EH (cell line): ENCODE results near the gene TSC22D2.

Source experiments
- DNase-seq: peaks from one replicate; pipeline ENCODE4 v3.0.0-alpha.2; 2015; ENCODE audit warnings: low read depth

TSC22D2 gene

GRCh38 chr3:150412561-150413231, 4.6 kb downstream of the TSC22D2 start:
- DNase-seq: peak; percentile 75

- peak; percentile 71 for DNase-seq
Measured at GRCh38 chr3:150414258-150414657, 6.2 kb downstream of the TSC22D2 start.

GRCh38 chr3:150414959-150415358, 6.9 kb downstream of the TSC22D2 start:
- peak; percentile 68 for DNase-seq

- no peak for DNase-seq
Measured at GRCh38 chr3:150419076-150419868, 11.2 kb downstream of the TSC22D2 start.

GRCh38 chr3:150419959-150420358, 11.9 kb downstream of the TSC22D2 start:
- no peak for DNase-seq

- DNase-seq: no peak
Measured at GRCh38 chr3:150421256-150421655, 13.2 kb downstream of the TSC22D2 start.

- DNase-seq: peak; percentile 61
Measured at GRCh38 chr3:150421799-150422548, 13.9 kb downstream of the TSC22D2 start.

GRCh38 chr3:150422907-150423306, 14.8 kb downstream of the TSC22D2 start:
- no peak for DNase-seq

GRCh38 chr3:150423761-150424160, 15.7 kb downstream of the TSC22D2 start:
- no peak for DNase-seq

GRCh38 chr3:150426292-150426691, 18.2 kb downstream of the TSC22D2 start:
- DNase-seq: no peak

GRCh38 chr3:150428562-150428961, 20.5 kb downstream of the TSC22D2 start:
- no peak for DNase-seq

- DNase-seq: no peak
Measured at GRCh38 chr3:150429767-150430671, 21.9 kb downstream of the TSC22D2 start.

GRCh38 chr3:150433347-150433746, 25.2 kb downstream of the TSC22D2 start:
- DNase-seq: no peak

- DNase-seq: no peak
Measured at GRCh38 chr3:150434234-150434633, 26.1 kb downstream of the TSC22D2 start.

- DNase-seq: no peak
Measured at GRCh38 chr3:150436161-150436560, 28.1 kb downstream of the TSC22D2 start.

- peak; percentile 80 for DNase-seq
Measured at GRCh38 chr3:150439657-150440056, 31.6 kb downstream of the TSC22D2 start.

- peak; percentile 76 for DNase-seq
Measured at GRCh38 chr3:150443331-150443741, 35.2 kb downstream of the TSC22D2 start.

- no peak for DNase-seq
Measured at GRCh38 chr3:150444371-150444770, 36.3 kb downstream of the TSC22D2 start.

GRCh38 chr3:150446470-150446977, 38.4 kb downstream of the TSC22D2 start:
- no peak for DNase-seq

- peak; percentile 48 for DNase-seq
Measured at GRCh38 chr3:150447084-150447483, 39.0 kb downstream of the TSC22D2 start.
